Ishikawa (cell line): ENCODE results near the gene PPP3R1.

Source experiments
- CEBPB ChIP-seq: IDR thresholded peaks from 2 replicates; pipeline ENCODE4 v1.6.1; 2012
- EP300 ChIP-seq: IDR thresholded peaks from 2 replicates; pipeline ENCODE4 v1.6.1; 2012; ENCODE audit warnings: borderline replicate concordance
- FOXM1 ChIP-seq: IDR thresholded peaks from 2 replicates; pipeline ENCODE4 v1.6.1; 2012; ENCODE audit warnings: low read depth, borderline replicate concordance
- RAD21 ChIP-seq: IDR thresholded peaks from 2 replicates; pipeline ENCODE4 v1.6.1; 2012; ENCODE audit warnings: low read depth
- TEAD4 ChIP-seq: IDR thresholded peaks from 2 replicates; pipeline ENCODE4 v1.6.1; 2012
- ZBTB7A ChIP-seq: IDR thresholded peaks from 2 replicates; pipeline ENCODE4 v1.6.1; 2012; ENCODE audit warnings: low read depth
- TF ChIP-seq, protein P1 (sequence below): IDR thresholded peaks from 2 replicates; pipeline ENCODE4 v1.6.1; 2012; ENCODE audit warnings: low read depth, mild to moderate bottlenecking

DNA sequence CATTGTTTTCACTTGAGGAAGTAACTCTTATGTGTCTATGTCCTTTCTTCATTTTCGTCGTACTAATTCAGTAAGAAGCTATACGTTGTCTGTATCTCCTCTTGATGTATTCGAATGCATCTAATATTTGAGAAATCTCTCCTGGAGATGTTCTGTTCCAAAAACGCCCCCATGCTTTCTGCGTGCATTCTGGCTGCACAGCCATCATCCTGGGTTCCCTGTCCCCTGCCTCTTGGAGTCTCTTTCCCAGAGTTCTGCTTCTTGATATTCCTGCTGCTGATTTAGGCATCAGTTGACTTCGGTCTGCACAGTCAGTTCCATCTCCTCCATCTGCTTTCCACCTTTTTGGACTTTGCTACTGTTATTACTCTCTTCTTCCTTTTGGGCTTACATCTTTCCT is 81.2 kb downstream of the PPP3R1 start:
- no peak for TF ChIP-seq TEAD4
- TF ChIP-seq RAD21, result no peak
- no peak for TF ChIP-seq CEBPB
- TF ChIP-seq EP300, result no peak
- TF ChIP-seq ZBTB7A, result no peak
- no peak for TF ChIP-seq FOXM1
- TF ChIP-seq, protein P1, sequence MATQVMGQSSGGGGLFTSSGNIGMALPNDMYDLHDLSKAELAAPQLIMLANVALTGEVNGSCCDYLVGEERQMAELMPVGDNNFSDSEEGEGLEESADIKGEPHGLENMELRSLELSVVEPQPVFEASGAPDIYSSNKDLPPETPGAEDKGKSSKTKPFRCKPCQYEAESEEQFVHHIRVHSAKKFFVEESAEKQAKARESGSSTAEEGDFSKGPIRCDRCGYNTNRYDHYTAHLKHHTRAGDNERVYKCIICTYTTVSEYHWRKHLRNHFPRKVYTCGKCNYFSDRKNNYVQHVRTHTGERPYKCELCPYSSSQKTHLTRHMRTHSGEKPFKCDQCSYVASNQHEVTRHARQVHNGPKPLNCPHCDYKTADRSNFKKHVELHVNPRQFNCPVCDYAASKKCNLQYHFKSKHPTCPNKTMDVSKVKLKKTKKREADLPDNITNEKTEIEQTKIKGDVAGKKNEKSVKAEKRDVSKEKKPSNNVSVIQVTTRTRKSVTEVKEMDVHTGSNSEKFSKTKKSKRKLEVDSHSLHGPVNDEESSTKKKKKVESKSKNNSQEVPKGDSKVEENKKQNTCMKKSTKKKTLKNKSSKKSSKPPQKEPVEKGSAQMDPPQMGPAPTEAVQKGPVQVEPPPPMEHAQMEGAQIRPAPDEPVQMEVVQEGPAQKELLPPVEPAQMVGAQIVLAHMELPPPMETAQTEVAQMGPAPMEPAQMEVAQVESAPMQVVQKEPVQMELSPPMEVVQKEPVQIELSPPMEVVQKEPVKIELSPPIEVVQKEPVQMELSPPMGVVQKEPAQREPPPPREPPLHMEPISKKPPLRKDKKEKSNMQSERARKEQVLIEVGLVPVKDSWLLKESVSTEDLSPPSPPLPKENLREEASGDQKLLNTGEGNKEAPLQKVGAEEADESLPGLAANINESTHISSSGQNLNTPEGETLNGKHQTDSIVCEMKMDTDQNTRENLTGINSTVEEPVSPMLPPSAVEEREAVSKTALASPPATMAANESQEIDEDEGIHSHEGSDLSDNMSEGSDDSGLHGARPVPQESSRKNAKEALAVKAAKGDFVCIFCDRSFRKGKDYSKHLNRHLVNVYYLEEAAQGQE, result no peak
